Activated CD8-positive, alpha-beta memory T cell treated with anti-CD3 and anti-CD28 coated beads for 24 hours (primary cell): Measurements from ENCODE around the gene DENND4A.

Experiments
- DNase-seq: peaks from one replicate; pipeline ENCODE4 v3.0.0-alpha.2; 2020

Gene DENND4A

GRCh38 chr15:65792138-65792987 is at the start of gene DENND4A:
Gene DENND4A (minus strand): TSS chr15:65792293. CDS start chr15:65756450, 35,843 bp downstream.
- peak; percentile 99 for DNase-seq

GRCh38 chr15:65841121-65841930 is 49.2 kb upstream of the DENND4A start:
- DNase-seq, result no peak

GRCh38 chr15:65839985-65840384 is 47.9 kb upstream of the DENND4A start:
- no peak for DNase-seq

- DNase-seq, result no peak
These were observed 47.3 kb upstream of the DENND4A start for GRCh38 chr15:65839354-65839901.

GRCh38 chr15:65837301-65838294 is 45.5 kb upstream of the DENND4A start:
- no peak for DNase-seq

- DNase-seq, result no peak
These were observed 44.6 kb upstream of the DENND4A start for GRCh38 chr15:65836665-65837064.

GRCh38 chr15:65835447-65835846 is 43.4 kb upstream of the DENND4A start:
- DNase-seq, result no peak

GRCh38 chr15:65834603-65835282 is 42.6 kb upstream of the DENND4A start:
- no peak for DNase-seq

GRCh38 chr15:65833501-65834205 is 41.6 kb upstream of the DENND4A start:
- DNase-seq, result peak; percentile 61

- peak; percentile 78 for DNase-seq
These were observed 40.7 kb upstream of the DENND4A start for GRCh38 chr15:65832549-65833364.

- peak; percentile 53 for DNase-seq
These were observed 37.2 kb upstream of the DENND4A start for GRCh38 chr15:65829130-65829764.

- DNase-seq, result peak; percentile 47
These were observed 36.5 kb upstream of the DENND4A start for GRCh38 chr15:65828585-65828984.

- peak; percentile 52 for DNase-seq
These were observed 35.0 kb upstream of the DENND4A start for GRCh38 chr15:65827065-65827464.

GRCh38 chr15:65824941-65825544 is 33.0 kb upstream of the DENND4A start:
- DNase-seq, result peak; percentile 44

- peak; percentile 49 for DNase-seq
These were observed 32.1 kb upstream of the DENND4A start for GRCh38 chr15:65824031-65824743.

GRCh38 chr15:65822316-65822715 is 30.2 kb upstream of the DENND4A start:
- DNase-seq, result no peak

GRCh38 chr15:65821070-65821469 is 29.0 kb upstream of the DENND4A start:
- no peak for DNase-seq

GRCh38 chr15:65819563-65819960 is 27.5 kb upstream of the DENND4A start:
- no peak for DNase-seq
